Measurements from ENCODE around the gene NLE1.
A peak's percentile ranks its signal among the peaks of the same experiment; 100 is the strongest.
"Not testable (repeated sequence)": the region's sequence is repeated elsewhere in the genome, so short reads cannot be mapped to it uniquely, and the experiment has no call there.

Gene NLE1

GRCh38 chr17:35127751-35128514, 14.2 kb downstream of the NLE1 start:
- no peak for FAIRE-seq

- FAIRE-seq, result no peak
Observed at GRCh38 chr17:35121315-35121714, 20.8 kb downstream of the NLE1 start, which contains the start of gene FNDC8. TSS of gene FNDC8 (plus strand) at chr17:35121615. CDS start at chr17:35121694, 79 bp downstream.

GRCh38 chr17:35119370-35120165, 22.5 kb downstream of the NLE1 start, which contains the start of gene RAD51D:
TSS of gene RAD51D (minus strand) at chr17:35119860. CDS start at chr17:35119613, 247 bp downstream.
- FAIRE-seq, result no peak

GRCh38 chr17:35117984-35118383, 24.1 kb downstream of the NLE1 start:
- FAIRE-seq, result no peak

GRCh38 chr17:35116845-35117244, 25.3 kb downstream of the NLE1 start:
- no peak for FAIRE-seq

- FAIRE-seq, result not testable (repeated sequence)
Observed at GRCh38 chr17:35110791-35111190, 31.3 kb downstream of the NLE1 start.

- no peak for FAIRE-seq
Observed at GRCh38 chr17:35104844-35105450, 37.2 kb downstream of the NLE1 start.

GRCh38 chr17:35103271-35103670, 38.8 kb downstream of the NLE1 start:
- no peak for FAIRE-seq

GRCh38 chr17:35101725-35102124, 40.4 kb downstream of the NLE1 start:
- FAIRE-seq, result no peak

GRCh38 chr17:35101036-35101435, 41.1 kb downstream of the NLE1 start:
- FAIRE-seq, result no peak

- peak; percentile 79 for FAIRE-seq
Observed at GRCh38 chr17:35099908-35100307, 42.2 kb downstream of the NLE1 start.

- no peak for FAIRE-seq
Observed at GRCh38 chr17:35097776-35098175, 44.3 kb downstream of the NLE1 start.

GRCh38 chr17:35095741-35096140, 46.4 kb downstream of the NLE1 start:
- no peak for FAIRE-seq

- FAIRE-seq, result no peak
Observed at GRCh38 chr17:35094902-35095301, 47.2 kb downstream of the NLE1 start.

- FAIRE-seq, result not testable (repeated sequence)
Observed at GRCh38 chr17:35090707-35091106, 51.4 kb downstream of the NLE1 start.

GRCh38 chr17:35089586-35090296, 52.4 kb downstream of the NLE1 start:
- FAIRE-seq, result no peak

- FAIRE-seq, result no peak
Observed at GRCh38 chr17:35088881-35089585, 53.1 kb downstream of the NLE1 start.

- no peak for FAIRE-seq
Observed at GRCh38 chr17:35088356-35088880, 53.7 kb downstream of the NLE1 start.

GRCh38 chr17:35087731-35088355, 54.3 kb downstream of the NLE1 start:
- peak; percentile 13 for FAIRE-seq

GRCh38 chr17:35086931-35087573, 55.1 kb downstream of the NLE1 start:
- FAIRE-seq, result no peak

- FAIRE-seq, result no peak
Observed at GRCh38 chr17:35086164-35086563, 55.9 kb downstream of the NLE1 start.
